ENCODE measurements around the gene SHTN1.

Gene SHTN1

GRCh38 chr10:116891208-116891607 is 113.8 kb downstream of the SHTN1 start:
- peak; percentile 45 for DNase-seq (ENCODE audit: low read depth)
- no peak overlapping the region for H3K4me3 ChIP-seq (ENCODE audit: low read length)
- no peak for TF ChIP-seq CTCF (conservative IDR thresholded peaks at IDR 0.05; ENCODE audit: low read length)

- no peak for DNase-seq (ENCODE audit: low read depth)
- no peak for TF ChIP-seq CTCF (conservative IDR thresholded peaks at IDR 0.05; ENCODE audit: low read length)
- H3K4me3 ChIP-seq (ENCODE audit: low read length): no peak overlapping the region
Measured at GRCh38 chr10:116889066-116889465, 115.9 kb downstream of the SHTN1 start.

DNA sequence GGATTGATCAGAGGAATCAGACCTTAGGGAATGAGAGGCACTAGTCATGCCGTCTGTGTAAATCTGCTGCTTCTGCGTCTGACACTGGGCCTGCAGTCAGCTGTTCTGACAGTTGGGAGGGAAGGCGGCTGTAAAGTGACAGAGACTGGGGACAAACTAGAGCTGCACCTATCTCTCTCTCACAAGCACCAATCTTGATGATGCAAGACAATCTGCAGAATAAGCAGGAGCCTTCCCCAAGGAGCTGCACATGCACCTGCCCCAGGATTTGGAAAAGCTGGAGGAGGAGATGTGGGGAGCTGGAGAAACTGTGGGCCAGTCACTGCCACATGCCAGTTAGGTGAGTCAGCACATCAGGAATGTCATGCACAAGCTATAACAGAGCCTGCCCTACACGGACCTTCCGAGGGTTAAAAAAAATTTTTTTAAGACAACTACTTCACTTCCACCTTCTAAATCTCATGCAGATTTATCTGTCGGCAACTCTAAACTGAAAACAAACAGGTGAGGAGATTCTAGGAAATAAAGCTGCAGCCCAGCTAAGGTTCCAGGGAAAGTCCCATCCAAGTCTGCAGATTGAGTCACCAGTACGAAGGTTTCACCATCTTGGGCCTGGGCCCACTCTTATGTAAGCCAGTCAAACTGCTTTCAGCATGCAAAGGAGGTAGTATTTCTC is 116.5 kb downstream of the SHTN1 start:
- TF ChIP-seq CTCF (conservative IDR thresholded peaks at IDR 0.05; ENCODE audit: low read length): no peak
- no peak overlapping the region for H3K4me3 ChIP-seq (ENCODE audit: low read length)
- DNase-seq (ENCODE audit: low read depth): peak; percentile 80

- TF ChIP-seq CTCF (conservative IDR thresholded peaks at IDR 0.05; ENCODE audit: low read length): no peak
- no peak overlapping the region for H3K4me3 ChIP-seq (ENCODE audit: low read length)
- no peak for DNase-seq (ENCODE audit: low read depth)
Measured at GRCh38 chr10:116886772-116887171, 118.2 kb downstream of the SHTN1 start.

GRCh38 chr10:116882639-116883038 is 122.3 kb downstream of the SHTN1 start:
- no peak for TF ChIP-seq CTCF (conservative IDR thresholded peaks at IDR 0.05; ENCODE audit: low read length)
- DNase-seq (ENCODE audit: low read depth): no peak

DNA sequence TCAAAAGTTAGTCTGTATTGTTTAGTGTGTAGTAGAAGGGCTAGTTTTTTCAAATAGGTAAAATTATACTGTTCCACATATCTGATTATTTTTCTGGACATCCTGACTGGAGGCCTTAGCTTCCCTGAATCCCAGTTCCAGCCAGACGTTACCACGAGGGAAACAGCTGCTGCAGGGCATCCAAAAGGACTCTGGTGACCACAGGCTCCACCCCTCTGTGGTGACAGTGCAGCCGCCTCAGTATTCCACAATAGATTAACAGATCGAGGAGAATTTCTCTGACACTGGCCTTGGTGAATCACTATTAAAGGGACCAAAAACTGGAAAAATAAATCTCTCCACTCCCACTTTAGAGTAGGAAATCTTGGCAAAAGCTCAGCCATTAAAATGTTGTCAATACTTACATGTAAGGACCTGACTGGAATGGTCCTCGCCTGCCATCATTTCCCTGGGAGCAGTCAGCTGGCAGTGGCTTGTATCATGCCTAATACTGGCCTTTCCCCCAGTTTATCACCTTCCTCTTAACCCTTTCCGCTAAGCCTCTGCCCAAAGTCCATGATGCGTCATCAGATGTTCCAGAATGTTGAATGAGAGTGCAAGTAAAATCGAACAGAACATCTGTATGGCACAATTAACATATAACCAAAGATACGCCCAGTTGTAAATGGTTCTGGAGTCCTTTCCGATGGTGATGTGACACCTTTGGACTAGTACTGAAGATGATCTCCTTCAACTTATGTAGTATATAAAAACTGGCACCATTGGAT is 124.1 kb downstream of the SHTN1 start:
- no peak for TF ChIP-seq CTCF (conservative IDR thresholded peaks at IDR 0.05; ENCODE audit: low read length)
- DNase-seq (ENCODE audit: low read depth): peak; percentile 32
- H3K4me3 ChIP-seq (ENCODE audit: low read length): no peak overlapping the region

More at GRCh38 chr10:116882639-116883038, 122.3 kb downstream of the SHTN1 start:
- H3K4me3 ChIP-seq (ENCODE audit: low read length): no peak overlapping the region

DNA sequence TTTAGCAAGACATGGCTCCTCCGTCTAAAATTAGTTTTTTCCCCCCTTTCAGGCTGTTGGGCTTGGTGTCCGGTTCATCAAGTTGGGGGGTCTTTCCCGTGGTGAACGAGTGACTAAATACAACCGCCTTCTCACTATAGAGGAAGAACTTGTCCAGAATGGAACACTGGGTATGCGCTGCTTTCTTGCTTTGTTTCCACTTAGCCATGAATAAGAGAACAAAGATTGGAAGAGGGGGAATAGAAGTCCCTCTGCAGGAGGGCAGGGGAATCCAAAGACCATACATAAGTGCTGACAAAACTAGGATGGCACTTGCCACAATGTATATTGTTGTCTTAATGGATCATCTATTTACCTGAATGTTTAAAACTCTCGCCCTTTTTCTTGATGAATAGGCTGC is 125.2 kb downstream of the SHTN1 start:
- DNase-seq (ENCODE audit: low read depth): no peak
- TF ChIP-seq CTCF (conservative IDR thresholded peaks at IDR 0.05; ENCODE audit: low read length): no peak
- H3K4me3 ChIP-seq (ENCODE audit: low read length): no peak overlapping the region
